GM04503 (cell line): ENCODE data around the gene RNF214.
A peak's percentile ranks its signal among the peaks of the same experiment; 100 is the strongest.
"Not testable (repeated sequence)": the region's sequence is repeated elsewhere in the genome, so short reads cannot be mapped to it uniquely, and the experiment has no call there.

Experiments
- DNase-seq: peaks from one replicate; pipeline ENCODE4 v3.0.0-alpha.2; 2012; ENCODE audit warnings: low read depth

RNF214 gene

DNA sequence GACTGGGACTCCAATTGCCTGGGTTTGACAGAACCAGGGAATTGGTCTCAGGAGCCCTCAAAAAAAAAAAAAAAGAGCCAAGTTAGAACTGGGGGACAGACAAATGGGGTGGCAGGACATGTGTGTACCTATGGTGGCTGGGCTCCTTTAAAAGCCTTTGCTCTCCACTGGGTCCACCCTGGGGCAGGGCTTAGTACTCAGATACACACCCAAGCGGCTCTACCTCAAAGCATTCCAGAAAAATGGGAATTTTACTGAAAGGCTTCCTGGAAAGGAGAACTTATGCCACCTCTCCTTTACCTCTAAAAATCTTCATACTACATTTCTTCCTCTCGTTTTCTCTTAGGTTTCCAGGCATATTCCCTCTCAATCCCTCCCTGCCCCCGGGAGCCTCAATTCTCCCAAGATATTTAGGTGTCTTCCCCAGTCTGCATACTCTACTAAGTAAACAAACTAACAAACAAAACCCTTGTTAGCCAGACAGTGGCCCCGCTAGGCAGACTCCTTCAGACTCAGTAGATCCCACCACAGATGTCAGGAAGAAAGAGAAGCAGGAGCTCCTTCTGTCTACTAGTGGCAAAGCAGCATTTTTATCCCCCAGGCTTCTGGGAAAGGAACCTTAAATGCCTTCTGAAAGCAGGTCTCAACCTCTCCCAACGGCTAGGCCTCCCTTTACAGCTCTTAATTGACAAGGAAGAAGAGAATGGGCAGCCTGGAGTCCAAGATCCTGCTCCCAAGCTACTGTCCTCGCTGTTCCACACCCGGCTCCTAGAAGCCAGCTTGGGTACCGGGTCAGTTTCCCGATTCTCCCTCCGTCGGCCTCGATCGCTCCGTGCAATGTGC is 1.3 kb upstream of the RNF214 start:
- no peak for DNase-seq

GRCh38 chr11:117231842-117232091 is 704 bp upstream of the RNF214 start, which contains the start of gene PCSK7:
PCSK7 (minus strand) TSS chr11:117232073; CDS start chr11:117229844, 2,229 bp downstream.
- no peak for DNase-seq

- DNase-seq = no peak
These were observed 489 bp downstream of the RNF214 start for GRCh38 chr11:117232911-117233409.

- no peak for DNase-seq
These were observed 5.8 kb downstream of the RNF214 start for GRCh38 chr11:117238221-117238620.

GRCh38 chr11:117239295-117239694 is 6.8 kb downstream of the RNF214 start:
- DNase-seq = peak; percentile 97

DNA sequence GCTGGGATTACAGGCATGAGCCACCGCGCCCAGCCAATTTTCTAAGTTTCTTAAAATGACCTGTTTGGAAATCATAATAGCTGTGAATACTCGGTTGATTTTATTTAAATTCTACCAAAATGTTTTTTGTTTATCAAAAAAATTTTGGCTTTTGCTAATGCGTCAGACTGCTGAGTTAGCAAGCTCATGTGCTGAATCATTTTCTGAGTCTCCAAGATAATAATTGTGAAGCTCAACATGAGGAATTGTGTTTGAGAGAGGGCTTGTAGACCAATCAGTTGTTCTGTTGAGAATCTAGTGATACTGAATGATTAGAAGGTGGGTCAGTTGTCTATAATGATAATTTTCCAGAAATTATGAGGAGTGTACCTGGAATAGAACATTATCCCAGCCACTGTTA is 15.9 kb downstream of the RNF214 start:
- no peak for DNase-seq

GRCh38 chr11:117249571-117249970 is 17.1 kb downstream of the RNF214 start:
- no peak for DNase-seq

DNA sequence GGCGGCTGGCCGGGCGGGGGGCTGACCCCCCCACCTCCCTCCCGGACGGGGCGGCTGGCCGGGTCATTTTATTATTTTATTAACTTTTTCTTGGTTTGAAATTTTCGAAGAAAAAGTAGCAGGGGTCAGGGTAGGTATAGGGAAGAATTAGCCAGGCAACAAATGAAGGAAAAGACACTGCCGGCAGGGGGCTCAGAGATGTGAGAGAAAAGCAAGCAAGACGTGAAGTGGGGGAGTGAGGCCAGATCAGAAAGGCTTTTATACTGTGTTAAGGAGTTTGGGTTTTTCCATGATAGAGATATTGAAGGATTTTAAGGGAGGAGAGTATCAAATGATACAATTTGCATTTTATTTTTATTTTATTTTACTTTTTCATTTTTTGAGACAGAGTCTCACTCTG is 19.0 kb downstream of the RNF214 start:
- no peak for DNase-seq

- no peak for DNase-seq
These were observed 23.5 kb downstream of the RNF214 start for GRCh38 chr11:117255966-117256365.

DNA sequence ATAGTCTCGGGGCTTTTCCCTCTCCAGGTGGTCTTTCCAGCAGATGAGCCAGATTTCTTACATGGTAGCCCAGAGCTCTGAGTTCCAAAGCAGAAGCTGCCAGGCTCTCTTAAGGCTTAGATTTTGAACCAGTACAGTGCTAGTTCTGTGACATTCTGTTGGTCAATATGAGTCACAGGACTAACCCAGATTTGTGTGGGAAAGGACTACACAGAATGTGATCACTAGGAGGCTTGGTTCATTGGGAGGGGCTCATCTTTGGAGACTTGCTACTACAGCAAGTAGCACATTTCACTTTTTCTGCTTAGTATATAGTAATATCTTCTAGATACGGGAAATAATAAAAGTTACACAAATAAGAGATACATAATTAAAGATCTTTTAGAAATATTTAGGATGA is 24.1 kb downstream of the RNF214 start:
- DNase-seq = no peak

- DNase-seq = no peak
These were observed 26.1 kb downstream of the RNF214 start for GRCh38 chr11:117258576-117258975.

DNA sequence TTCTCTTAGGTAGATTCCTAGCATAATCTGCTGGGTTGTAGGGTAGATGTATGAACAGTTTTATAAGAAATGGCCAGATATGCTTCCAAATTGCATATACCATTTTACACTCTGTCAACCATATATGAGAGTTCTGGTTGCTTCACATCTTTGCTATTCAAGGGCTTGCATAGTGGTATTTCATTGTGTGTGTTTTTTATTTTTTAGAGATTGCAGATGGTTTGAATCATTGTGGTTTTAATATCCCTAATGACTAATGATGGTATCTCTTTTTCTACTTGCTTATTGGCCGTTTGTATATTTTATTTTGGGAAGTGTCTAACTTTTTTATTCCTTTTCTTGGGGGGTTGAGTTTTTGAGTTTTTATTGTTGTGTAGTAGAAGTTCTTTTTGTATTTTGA is 26.9 kb downstream of the RNF214 start:
- DNase-seq = peak; percentile 56

- DNase-seq = not testable (repeated sequence)
These were observed 32.3 kb downstream of the RNF214 start for GRCh38 chr11:117264624-117265323.

- no peak for DNase-seq
These were observed 33.3 kb downstream of the RNF214 start for GRCh38 chr11:117265745-117266144.

GRCh38 chr11:117269856-117270255 is 37.4 kb downstream of the RNF214 start:
- no peak for DNase-seq

DNA sequence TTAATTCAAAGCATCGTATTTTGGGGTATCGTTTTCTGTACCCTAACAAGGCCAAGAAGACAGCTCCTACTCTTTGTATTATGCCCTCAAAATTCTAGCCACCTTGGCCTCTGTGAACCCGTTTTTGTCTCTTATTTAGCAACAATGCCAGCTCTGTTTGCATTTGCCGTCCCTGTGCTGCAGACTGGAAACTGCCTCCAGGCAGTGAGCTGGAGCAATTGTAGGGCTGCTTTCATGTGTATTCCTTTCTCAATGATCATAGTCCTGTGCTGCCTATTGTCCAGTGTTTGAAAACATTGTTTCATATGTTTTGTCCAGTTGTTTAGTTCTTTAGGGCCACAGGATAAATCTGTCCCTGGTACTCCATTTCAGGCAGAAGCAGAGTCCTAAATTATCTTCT is 38.7 kb downstream of the RNF214 start:
- no peak for DNase-seq

DNA sequence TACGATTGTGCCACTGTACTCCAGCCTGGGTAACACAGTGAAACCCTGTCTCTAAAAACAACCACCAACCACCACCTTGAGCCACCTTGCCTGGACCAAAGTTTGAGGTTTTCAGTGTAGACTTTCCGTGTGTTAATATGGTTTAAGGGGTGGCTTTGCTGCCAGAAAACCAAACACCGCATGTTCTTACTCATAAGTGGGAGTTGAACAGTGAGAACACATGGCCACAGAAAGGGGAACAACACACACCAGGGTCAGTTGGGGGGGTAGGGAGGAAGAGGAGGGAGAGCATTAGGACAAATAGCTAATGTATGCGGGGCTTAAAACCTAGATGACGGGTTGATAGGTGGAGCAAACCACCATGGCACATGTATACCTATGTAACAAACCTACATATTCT is 39.7 kb downstream of the RNF214 start:
- not testable (repeated sequence) for DNase-seq

GRCh38 chr11:117273550-117274289 is 41.2 kb downstream of the RNF214 start:
- DNase-seq = peak; percentile 42

- no peak for DNase-seq
These were observed 45.9 kb downstream of the RNF214 start for GRCh38 chr11:117278347-117278746.

- no peak for DNase-seq
These were observed 47.4 kb downstream of the RNF214 start for GRCh38 chr11:117279711-117280376.

- DNase-seq = peak; percentile 98
These were observed 48.7 kb downstream of the RNF214 start for GRCh38 chr11:117281159-117281558.

- DNase-seq = no peak
These were observed 49.4 kb downstream of the RNF214 start for GRCh38 chr11:117281869-117282268.
